Measurements from ENCODE around the gene FAM135A. TPM values are rescaled to one million over a fixed set of nuclear protein-coding genes. Genes with fewer than 3 reads are reported as not detected.
"Not testable (repeated sequence)": the region's sequence is repeated elsewhere in the genome, so short reads cannot be mapped to it uniquely, and the experiment has no call there.

FAM135A gene
- total RNA-seq, 2 donors from 2014 or later, result 36.4 to 54.8 TPM

GRCh38 chr6:70551566-70551965 lies 138.3 kb downstream of the FAM135A start:
- H3K4me1 ChIP-seq, result no peaks in the 10 kb centered on the region
- TF ChIP-seq CTCF (IDR thresholded peaks at IDR 0.05), result no peak
- no peak overlapping the region for H3K27ac ChIP-seq
- H3K36me3 ChIP-seq, result no peaks in the 10 kb centered on the region
- no peak for DNase-seq
- intact Hi-C loops (cut with DNase I), result loop anchor here (5.0 kb wide), 1 partner anchor 331 kb away; no protein-coding TSS in a partner anchor
- H3K9me3 ChIP-seq, result no peaks in the 10 kb centered on the region
- H3K27me3 ChIP-seq, result no peaks in the 10 kb centered on the region
- no peak overlapping the region for H3K4me3 ChIP-seq
- no peak overlapping the region for H3K9ac ChIP-seq (ENCODE audit: low read depth in 2 of 2, low read length in 2 of 2)

GRCh38 chr6:70552286-70552940 lies 139.1 kb downstream of the FAM135A start:
- intact Hi-C loops (cut with DNase I), result loop anchor here (5.0 kb wide), 1 partner anchor 330 kb away; no protein-coding TSS in a partner anchor
- H3K27ac ChIP-seq; H3K4me3 ChIP-seq; H3K27me3 ChIP-seq; H3K9me3 ChIP-seq; H3K9ac ChIP-seq (ENCODE audit: low read depth in 2 of 2, low read length in 2 of 2); H3K4me1 ChIP-seq; H3K36me3 ChIP-seq; DNase-seq: not testable (repeated sequence)

GRCh38 chr6:70552974-70553373 lies 139.7 kb downstream of the FAM135A start:
- H3K27ac ChIP-seq, result no peak overlapping the region
- TF ChIP-seq CTCF (IDR thresholded peaks at IDR 0.05), result no peak
- H3K9ac ChIP-seq (ENCODE audit: low read depth in 2 of 2, low read length in 2 of 2), result no peak overlapping the region
- intact Hi-C loops (cut with DNase I), result loop anchor here (5.0 kb wide), 1 partner anchor 329 kb away; no protein-coding TSS in a partner anchor
- no peaks in the 10 kb centered on the region for H3K4me1 ChIP-seq
- no peaks in the 10 kb centered on the region for H3K27me3 ChIP-seq
- H3K36me3 ChIP-seq, result no peaks in the 10 kb centered on the region
- DNase-seq, result no peak
- no peaks in the 10 kb centered on the region for H3K9me3 ChIP-seq
- H3K4me3 ChIP-seq, result no peak overlapping the region

GRCh38 chr6:70557998-70558397 lies 144.7 kb downstream of the FAM135A start:
- Histone ChIP-seq H3K4me1 (no peaks in the 10 kb centered on the region), H3K27me3 (no peaks in the 10 kb centered on the region), H3K27ac (no peak overlapping the region), H3K4me3 (no peak overlapping the region), H3K9ac (ENCODE audit: low read depth in 2 of 2, low read length in 2 of 2) (no peak overlapping the region), H3K9me3 (no peaks in the 10 kb centered on the region), H3K36me3 (no peaks in the 10 kb centered on the region)
- no peak for DNase-seq
- TF ChIP-seq CTCF (IDR thresholded peaks at IDR 0.05), result no peak
- intact Hi-C loops (cut with DNase I), result no loop called here

- H3K27ac ChIP-seq; intact Hi-C loops (cut with DNase I); H3K27me3 ChIP-seq; DNase-seq; H3K36me3 ChIP-seq; H3K9me3 ChIP-seq; H3K4me3 ChIP-seq; H3K4me1 ChIP-seq; H3K9ac ChIP-seq (ENCODE audit: low read depth in 2 of 2, low read length in 2 of 2): not testable (repeated sequence)
These were observed 149.1 kb downstream of the FAM135A start for GRCh38 chr6:70562401-70562800.

GRCh38 chr6:70563530-70563929 lies 150.2 kb downstream of the FAM135A start:
- H3K36me3 ChIP-seq, result no peaks in the 10 kb centered on the region
- intact Hi-C loops (cut with DNase I), result no loop called here
- H3K27ac ChIP-seq, result no peak overlapping the region
- no peak for TF ChIP-seq CTCF (IDR thresholded peaks at IDR 0.05)
- DNase-seq, result no peak
- no peaks in the 10 kb centered on the region for H3K9me3 ChIP-seq
- no peaks in the 10 kb centered on the region for H3K27me3 ChIP-seq
- no peak overlapping the region for H3K4me3 ChIP-seq
- H3K9ac ChIP-seq (ENCODE audit: low read depth in 2 of 2, low read length in 2 of 2), result no peak overlapping the region
- H3K4me1 ChIP-seq, result no peaks in the 10 kb centered on the region

Measured in colonic mucosa (tissue), 4 donors.